ENCODE results near the gene WWOX. TPM values are rescaled to one million over a fixed set of nuclear protein-coding genes. Genes with fewer than 3 reads are reported as not detected.

The WWOX gene
- total RNA-seq, 6 donors from 2014 or later: 18.7 to 167 (median 31.0) TPM

GRCh38 chr16:78915811-78916345 is 816.4 kb downstream of the WWOX start:
- ATAC-seq (ENCODE audit: low FRiP score in 2 of 2) (no peak), DNase-seq (no peak)
- no peaks in the 10 kb centered on the region for H3K27me3 ChIP-seq
- H3K36me3 ChIP-seq: no peaks in the 10 kb centered on the region
- H3K9me3 ChIP-seq: no peaks in the 10 kb centered on the region
- TF ChIP-seq CTCF (IDR thresholded peaks at IDR 0.05) (no peak), POLR2A (IDR thresholded peaks at IDR 0.05) (no peak), POLR2AphosphoS5 (IDR thresholded peaks at IDR 0.05) (no peak), EP300 (IDR thresholded peaks at IDR 0.05) (no peak)
- no peaks in the 10 kb centered on the region for H3K4me1 ChIP-seq
- no peak overlapping the region for H3K27ac ChIP-seq
- WGBS, 2 donors: 55 to 77% methylated on average over 9 of the region's 9 CpGs
- H3K4me3 ChIP-seq: no peak overlapping the region

- 80 to 88% methylated on average over 7 of the region's 7 CpGs for whole genome bisulfite sequencing, 2 donors
- ATAC-seq (ENCODE audit: low FRiP score in 2 of 2): no peak
- H3K4me3 ChIP-seq: no peak overlapping the region
- no peak for DNase-seq
- no peaks in the 10 kb centered on the region for H3K36me3 ChIP-seq
- TF ChIP-seq POLR2AphosphoS5 (IDR thresholded peaks at IDR 0.05): no peak
- no peak for TF ChIP-seq POLR2A (IDR thresholded peaks at IDR 0.05)
- TF ChIP-seq CTCF (IDR thresholded peaks at IDR 0.05): no peak
- TF ChIP-seq EP300 (IDR thresholded peaks at IDR 0.05): no peak
- H3K9me3 ChIP-seq: peaks cover 0 to 9% (median 5%) of the 10 kb centered on the region in 4 donors
- H3K27me3 ChIP-seq: no peaks in the 10 kb centered on the region
- no peaks in the 10 kb centered on the region for H3K4me1 ChIP-seq
- no peak overlapping the region for H3K27ac ChIP-seq
Measured at GRCh38 chr16:78916928-78917545, 817.6 kb downstream of the WWOX start.

- H3K9me3 ChIP-seq: peaks cover 0 to 10% (median 5%) of the 10 kb centered on the region in 4 donors
- H3K27me3 ChIP-seq: no peaks in the 10 kb centered on the region
- ATAC-seq (ENCODE audit: low FRiP score in 2 of 2) (no peak), DNase-seq (no peak)
- H3K4me3 ChIP-seq: no peak overlapping the region
- no peak overlapping the region for H3K27ac ChIP-seq
- WGBS, 2 donors: 87 to 92% methylated on average over 8 of the region's 8 CpGs
- H3K36me3 ChIP-seq: no peaks in the 10 kb centered on the region
- H3K4me1 ChIP-seq: no peaks in the 10 kb centered on the region
- TF ChIP-seq POLR2A (IDR thresholded peaks at IDR 0.05): no peak
- TF ChIP-seq EP300 (IDR thresholded peaks at IDR 0.05): no peak
- no peak for TF ChIP-seq CTCF (IDR thresholded peaks at IDR 0.05)
- no peak for TF ChIP-seq POLR2AphosphoS5 (IDR thresholded peaks at IDR 0.05)
Measured at GRCh38 chr16:78918805-78919305, 819.4 kb downstream of the WWOX start.

- Histone ChIP-seq H3K27ac (no peak overlapping the region), H3K27me3 (no peaks in the 10 kb centered on the region), H3K4me1 (peaks cover 0 to under 1% (median 0%) of the 10 kb centered on the region in 4 donors), H3K4me3 (no peak overlapping the region), H3K36me3 (no peaks in the 10 kb centered on the region), H3K9me3 (peaks cover 0 to 10% (median 5%) of the 10 kb centered on the region in 4 donors)
- no peak for DNase-seq
- no peak for ATAC-seq (ENCODE audit: low FRiP score in 2 of 2)
- no peak for TF ChIP-seq POLR2AphosphoS5 (IDR thresholded peaks at IDR 0.05)
- TF ChIP-seq POLR2A (IDR thresholded peaks at IDR 0.05): no peak
- no peak for TF ChIP-seq CTCF (IDR thresholded peaks at IDR 0.05)
- no peak for TF ChIP-seq EP300 (IDR thresholded peaks at IDR 0.05)
- WGBS, 2 donors: 82 to 85% methylated on average over 8 of the region's 8 CpGs
Measured at GRCh38 chr16:78919852-78920251, 820.4 kb downstream of the WWOX start.
